ENCODE measurements around the gene JAZF1. TPM values are rescaled to one million over a fixed set of nuclear protein-coding genes. Genes with fewer than 3 reads are reported as not detected.

The JAZF1 gene
- total RNA-seq, 3 donors from 2014 or later, result 8.6 to 27.4 (median 10.5) TPM

- Histone ChIP-seq H3K27ac (no peak overlapping the region), H3K27me3 (no peaks in the 10 kb centered on the region)
- TF ChIP-seq POLR2A (IDR thresholded peaks at IDR 0.05) (no peak), POLR2AphosphoS5 (IDR thresholded peaks at IDR 0.05) (no peak)
- TF ChIP-seq, protein P1, sequence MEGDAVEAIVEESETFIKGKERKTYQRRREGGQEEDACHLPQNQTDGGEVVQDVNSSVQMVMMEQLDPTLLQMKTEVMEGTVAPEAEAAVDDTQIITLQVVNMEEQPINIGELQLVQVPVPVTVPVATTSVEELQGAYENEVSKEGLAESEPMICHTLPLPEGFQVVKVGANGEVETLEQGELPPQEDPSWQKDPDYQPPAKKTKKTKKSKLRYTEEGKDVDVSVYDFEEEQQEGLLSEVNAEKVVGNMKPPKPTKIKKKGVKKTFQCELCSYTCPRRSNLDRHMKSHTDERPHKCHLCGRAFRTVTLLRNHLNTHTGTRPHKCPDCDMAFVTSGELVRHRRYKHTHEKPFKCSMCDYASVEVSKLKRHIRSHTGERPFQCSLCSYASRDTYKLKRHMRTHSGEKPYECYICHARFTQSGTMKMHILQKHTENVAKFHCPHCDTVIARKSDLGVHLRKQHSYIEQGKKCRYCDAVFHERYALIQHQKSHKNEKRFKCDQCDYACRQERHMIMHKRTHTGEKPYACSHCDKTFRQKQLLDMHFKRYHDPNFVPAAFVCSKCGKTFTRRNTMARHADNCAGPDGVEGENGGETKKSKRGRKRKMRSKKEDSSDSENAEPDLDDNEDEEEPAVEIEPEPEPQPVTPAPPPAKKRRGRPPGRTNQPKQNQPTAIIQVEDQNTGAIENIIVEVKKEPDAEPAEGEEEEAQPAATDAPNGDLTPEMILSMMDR (IDR thresholded peaks at IDR 0.05), result no peak
Observed at GRCh38 chr7:27967639-27968038, 213.0 kb downstream of the JAZF1 start.

DNA sequence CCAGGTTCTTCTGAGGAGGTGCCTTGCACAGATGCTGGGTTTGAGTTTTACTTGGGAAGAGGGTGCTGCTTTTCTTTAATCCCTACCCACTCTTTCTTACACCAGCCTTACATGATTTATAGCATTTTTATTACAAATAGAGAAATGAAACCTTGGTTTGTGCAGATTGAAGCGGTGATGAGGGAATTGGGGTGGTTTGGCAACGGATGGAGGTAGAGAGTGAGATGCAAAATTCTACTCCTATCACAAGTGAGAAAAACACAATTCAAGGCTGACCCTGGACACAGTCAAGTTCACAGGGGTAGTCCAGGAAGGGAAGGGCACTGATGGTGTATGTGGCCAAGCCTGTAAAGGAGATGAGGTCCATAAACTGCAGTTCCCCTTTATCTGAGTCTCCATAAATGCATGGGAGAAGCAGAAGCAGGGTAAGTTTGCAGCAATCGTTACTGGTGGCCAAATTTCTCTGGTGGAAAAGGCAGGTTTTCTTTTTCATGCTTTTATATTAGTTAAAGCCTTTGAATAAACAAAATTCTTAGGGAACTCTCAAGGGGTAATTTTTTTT is 214.3 kb downstream of the JAZF1 start:
- no peaks in the 10 kb centered on the region for H3K36me3 ChIP-seq
- H3K27ac ChIP-seq, result no peak overlapping the region
- DNase-seq (ENCODE audit: low spot score in 2 of 2), result no peak
- TF ChIP-seq POLR2AphosphoS5 (IDR thresholded peaks at IDR 0.05), result no peak
- no peak for TF ChIP-seq POLR2A (IDR thresholded peaks at IDR 0.05)
- TF ChIP-seq, protein P1 (IDR thresholded peaks at IDR 0.05), result no peak
- H3K4me3 ChIP-seq, result no peak overlapping the region
- no peaks in the 10 kb centered on the region for H3K27me3 ChIP-seq
- intact Hi-C loops (cut with DNase I; ENCODE audit: low total_unique reads), result no loop called here
- H3K4me1 ChIP-seq, result no peaks in the 10 kb centered on the region
- H3K9me3 ChIP-seq, result no peaks in the 10 kb centered on the region

More at GRCh38 chr7:27967639-27968038, 213.0 kb downstream of the JAZF1 start:
- no peaks in the 10 kb centered on the region for H3K4me1 ChIP-seq
- DNase-seq (ENCODE audit: low spot score in 2 of 2), result no peak
- H3K36me3 ChIP-seq, result no peaks in the 10 kb centered on the region
- H3K4me3 ChIP-seq, result no peak overlapping the region
- no peaks in the 10 kb centered on the region for H3K9me3 ChIP-seq
- intact Hi-C loops (cut with DNase I; ENCODE audit: low total_unique reads), result no loop called here

- Histone ChIP-seq H3K27me3 (no peaks in the 10 kb centered on the region), H3K4me3 (no peak overlapping the region), H3K27ac (no peak overlapping the region), H3K9me3 (no peaks in the 10 kb centered on the region), H3K36me3 (no peaks in the 10 kb centered on the region), H3K4me1 (no peaks in the 10 kb centered on the region)
- intact Hi-C loops (cut with DNase I; ENCODE audit: low total_unique reads), result no loop called here
- TF ChIP-seq POLR2AphosphoS5 (IDR thresholded peaks at IDR 0.05) (no peak), POLR2A (IDR thresholded peaks at IDR 0.05) (no peak)
- TF ChIP-seq, protein P1 (IDR thresholded peaks at IDR 0.05), result no peak
- no peak for DNase-seq (ENCODE audit: low spot score in 2 of 2)
Observed at GRCh38 chr7:27965650-27966049, 214.9 kb downstream of the JAZF1 start.

DNA sequence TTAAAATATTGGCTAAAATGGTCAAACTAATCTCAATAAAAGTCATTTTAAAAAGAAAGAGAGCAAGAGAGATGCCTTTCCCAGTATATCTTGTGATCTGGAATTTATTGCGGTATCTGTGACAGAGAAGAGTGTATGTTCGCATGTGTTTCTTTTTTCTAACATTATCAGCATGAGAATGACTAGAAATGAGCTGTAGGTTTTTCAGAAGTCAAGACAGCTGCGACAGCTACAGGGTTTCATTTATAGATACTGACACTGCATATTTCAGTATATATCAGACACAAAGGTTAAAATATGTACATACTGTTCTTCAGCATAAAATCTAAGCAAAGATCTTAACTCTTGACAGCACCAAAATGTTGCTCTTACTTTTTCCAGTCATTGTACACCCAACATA is 215.8 kb downstream of the JAZF1 start:
- Histone ChIP-seq H3K27ac (no peak overlapping the region), H3K9me3 (no peaks in the 10 kb centered on the region), H3K4me1 (no peaks in the 10 kb centered on the region), H3K4me3 (no peak overlapping the region), H3K36me3 (no peaks in the 10 kb centered on the region), H3K27me3 (no peaks in the 10 kb centered on the region)
- TF ChIP-seq, protein P1 (IDR thresholded peaks at IDR 0.05), result no peak
- TF ChIP-seq POLR2A (IDR thresholded peaks at IDR 0.05) (no peak), POLR2AphosphoS5 (IDR thresholded peaks at IDR 0.05) (no peak)
- intact Hi-C loops (cut with DNase I; ENCODE audit: low total_unique reads), result no loop called here
- no peak for DNase-seq (ENCODE audit: low spot score in 2 of 2)

DNA sequence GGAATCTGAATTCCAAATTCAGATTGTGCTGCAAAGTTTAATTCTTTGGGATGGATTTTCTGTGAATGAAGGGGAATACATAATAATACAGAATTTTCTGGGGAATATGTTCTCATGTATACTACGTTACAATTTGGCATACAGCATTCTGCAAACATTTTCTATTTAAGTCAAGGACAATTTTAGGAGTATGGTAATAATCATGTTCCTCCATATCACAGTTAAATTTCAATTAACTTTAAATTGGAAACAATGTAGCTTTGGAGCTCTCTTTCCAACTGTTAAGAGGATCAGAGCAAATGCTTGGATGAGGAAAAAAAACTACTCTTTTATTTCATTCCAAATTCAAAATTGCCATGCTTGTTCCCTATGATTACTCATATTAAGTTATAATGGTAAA is 217.5 kb downstream of the JAZF1 start:
- no peaks in the 10 kb centered on the region for H3K9me3 ChIP-seq
- no peaks in the 10 kb centered on the region for H3K4me1 ChIP-seq
- intact Hi-C loops (cut with DNase I; ENCODE audit: low total_unique reads), result no loop called here
- H3K4me3 ChIP-seq, result no peak overlapping the region
- DNase-seq (ENCODE audit: low spot score in 2 of 2), result no peak
- H3K27ac ChIP-seq, result no peak overlapping the region
- no peaks in the 10 kb centered on the region for H3K27me3 ChIP-seq
- no peaks in the 10 kb centered on the region for H3K36me3 ChIP-seq
- TF ChIP-seq POLR2AphosphoS5 (IDR thresholded peaks at IDR 0.05), result no peak
- TF ChIP-seq, protein P1 (IDR thresholded peaks at IDR 0.05), result no peak
- no peak for TF ChIP-seq POLR2A (IDR thresholded peaks at IDR 0.05)

Data from breast epithelium (tissue), 4 donors.